ENCODE results near the gene SMYD3. TPM values are rescaled to one million over a fixed set of nuclear protein-coding genes. Genes with fewer than 3 reads are reported as not detected.

Gene SMYD3
- total RNA-seq, 2 donors from 2014 or later: 8.8 to 19.0 TPM

- Histone ChIP-seq H3K9me3 (no peaks in the 10 kb centered on the region), H3K4me3 (no peak overlapping the region), H3K27ac (no peak overlapping the region), H3K36me3 (no peaks in the 10 kb centered on the region), H3K27me3 (replicated peaks; ENCODE audit: insufficient read depth) (no peaks in the 10 kb centered on the region), H3K4me1 (ENCODE audit: control insufficient read depth in 1 of 2, low read depth in 2 of 2) (no peaks in the 10 kb centered on the region)
- DNase-seq (ENCODE audit: low spot score) (no peak), ATAC-seq (ENCODE audit: insufficient number of reproducible peaks, low FRiP score, low read depth) (no peak)
- TF ChIP-seq, protein P1, sequence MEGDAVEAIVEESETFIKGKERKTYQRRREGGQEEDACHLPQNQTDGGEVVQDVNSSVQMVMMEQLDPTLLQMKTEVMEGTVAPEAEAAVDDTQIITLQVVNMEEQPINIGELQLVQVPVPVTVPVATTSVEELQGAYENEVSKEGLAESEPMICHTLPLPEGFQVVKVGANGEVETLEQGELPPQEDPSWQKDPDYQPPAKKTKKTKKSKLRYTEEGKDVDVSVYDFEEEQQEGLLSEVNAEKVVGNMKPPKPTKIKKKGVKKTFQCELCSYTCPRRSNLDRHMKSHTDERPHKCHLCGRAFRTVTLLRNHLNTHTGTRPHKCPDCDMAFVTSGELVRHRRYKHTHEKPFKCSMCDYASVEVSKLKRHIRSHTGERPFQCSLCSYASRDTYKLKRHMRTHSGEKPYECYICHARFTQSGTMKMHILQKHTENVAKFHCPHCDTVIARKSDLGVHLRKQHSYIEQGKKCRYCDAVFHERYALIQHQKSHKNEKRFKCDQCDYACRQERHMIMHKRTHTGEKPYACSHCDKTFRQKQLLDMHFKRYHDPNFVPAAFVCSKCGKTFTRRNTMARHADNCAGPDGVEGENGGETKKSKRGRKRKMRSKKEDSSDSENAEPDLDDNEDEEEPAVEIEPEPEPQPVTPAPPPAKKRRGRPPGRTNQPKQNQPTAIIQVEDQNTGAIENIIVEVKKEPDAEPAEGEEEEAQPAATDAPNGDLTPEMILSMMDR (IDR thresholded peaks at IDR 0.05): no peak
Measured at GRCh38 chr1:245774196-245774595, 732.9 kb downstream of the SMYD3 start.

DNA sequence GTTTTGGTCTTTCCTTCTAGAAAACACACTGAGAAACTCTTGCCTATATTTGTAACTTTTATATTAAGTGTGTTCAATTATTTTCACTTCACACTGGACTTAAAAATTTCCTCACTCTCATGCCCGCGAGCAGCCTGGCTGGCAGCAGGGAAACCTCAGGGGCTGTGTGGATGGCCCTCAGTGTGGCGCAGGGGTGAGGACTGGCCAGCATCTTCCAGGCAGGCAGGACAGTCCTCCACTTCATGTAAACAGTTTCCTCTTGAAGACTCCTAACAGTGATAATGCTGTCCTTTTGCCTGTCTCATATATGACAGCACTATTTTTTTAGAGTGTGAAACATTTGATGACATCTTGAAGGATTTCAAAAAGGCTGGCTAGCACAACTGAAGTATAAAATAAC, 733.7 kb downstream of the SMYD3 start:
- TF ChIP-seq, protein P1 (IDR thresholded peaks at IDR 0.05): no peak
- H3K4me1 ChIP-seq (ENCODE audit: control insufficient read depth in 1 of 2, low read depth in 2 of 2): no peaks in the 10 kb centered on the region
- H3K27ac ChIP-seq: no peak overlapping the region
- H3K36me3 ChIP-seq: no peaks in the 10 kb centered on the region
- DNase-seq (ENCODE audit: low spot score) (no peak), ATAC-seq (ENCODE audit: insufficient number of reproducible peaks, low FRiP score, low read depth) (no peak)
- no peak overlapping the region for H3K4me3 ChIP-seq
- H3K27me3 ChIP-seq (replicated peaks; ENCODE audit: insufficient read depth): no peaks in the 10 kb centered on the region
- no peaks in the 10 kb centered on the region for H3K9me3 ChIP-seq

DNA sequence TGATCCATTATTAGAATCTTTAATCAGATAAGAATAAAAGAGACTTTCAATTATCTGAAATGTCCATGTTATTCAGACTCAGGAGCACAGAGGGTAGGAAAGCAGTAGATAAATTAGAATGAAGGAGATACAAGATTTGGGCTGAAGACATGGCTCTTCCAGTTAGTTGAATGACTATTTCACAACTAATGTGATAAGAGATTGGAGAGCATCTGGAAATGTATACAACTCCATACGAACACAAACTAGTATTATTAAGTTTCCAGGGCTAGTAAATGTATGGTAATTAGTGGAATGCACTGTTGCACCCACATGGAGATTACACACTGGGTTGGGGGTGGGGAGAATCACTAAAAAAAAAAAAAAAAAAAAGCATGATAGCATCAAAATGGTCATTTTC, 734.3 kb downstream of the SMYD3 start:
- Histone ChIP-seq H3K4me3 (no peak overlapping the region), H3K9me3 (no peaks in the 10 kb centered on the region), H3K27me3 (replicated peaks; ENCODE audit: insufficient read depth) (no peaks in the 10 kb centered on the region), H3K27ac (no peak overlapping the region), H3K36me3 (no peaks in the 10 kb centered on the region), H3K4me1 (ENCODE audit: control insufficient read depth in 1 of 2, low read depth in 2 of 2) (no peaks in the 10 kb centered on the region)
- ATAC-seq (ENCODE audit: insufficient number of reproducible peaks, low FRiP score, low read depth) (no peak), DNase-seq (ENCODE audit: low spot score) (no peak)
- TF ChIP-seq, protein P1 (IDR thresholded peaks at IDR 0.05): no peak

- Histone ChIP-seq H3K36me3 (no peaks in the 10 kb centered on the region), H3K4me1 (ENCODE audit: control insufficient read depth in 1 of 2, low read depth in 2 of 2) (no peaks in the 10 kb centered on the region), H3K27me3 (replicated peaks; ENCODE audit: insufficient read depth) (no peaks in the 10 kb centered on the region), H3K4me3 (no peak overlapping the region), H3K27ac (no peak overlapping the region), H3K9me3 (no peaks in the 10 kb centered on the region)
- TF ChIP-seq, protein P1 (IDR thresholded peaks at IDR 0.05): no peak
- DNase-seq (ENCODE audit: low spot score): no peak
- no peak for ATAC-seq (ENCODE audit: insufficient number of reproducible peaks, low FRiP score, low read depth)
Measured at GRCh38 chr1:245772325-245772724, 734.8 kb downstream of the SMYD3 start.

GRCh38 chr1:245771511-245772281, 735.4 kb downstream of the SMYD3 start:
- TF ChIP-seq, protein P1 (IDR thresholded peaks at IDR 0.05): no peak
- no peak for DNase-seq (ENCODE audit: low spot score)
- no peaks in the 10 kb centered on the region for H3K4me1 ChIP-seq (ENCODE audit: control insufficient read depth in 1 of 2, low read depth in 2 of 2)
- H3K36me3 ChIP-seq: no peaks in the 10 kb centered on the region
- no peaks in the 10 kb centered on the region for H3K9me3 ChIP-seq
- no peaks in the 10 kb centered on the region for H3K27me3 ChIP-seq (replicated peaks; ENCODE audit: insufficient read depth)
- no peak overlapping the region for H3K4me3 ChIP-seq
- ATAC-seq (ENCODE audit: insufficient number of reproducible peaks, low FRiP score, low read depth): no peak
- no peak overlapping the region for H3K27ac ChIP-seq
